GM19463 (cell line): ENCODE data around the gene SLC38A5.

ENCODE experiments used
- ATAC-seq: cut with Tn5 transposase; IDR thresholded peaks from one replicate; pipeline ENCODE4 v1.9.1; 2021; ENCODE audit warnings: mild to moderate bottlenecking, moderate library complexity; ENCODE audit not compliant: unreplicated experiment

The SLC38A5 gene

GRCh38 chrX:48492293-48492910, 22.3 kb upstream of the SLC38A5 start:
- no peak for ATAC-seq

DNA sequence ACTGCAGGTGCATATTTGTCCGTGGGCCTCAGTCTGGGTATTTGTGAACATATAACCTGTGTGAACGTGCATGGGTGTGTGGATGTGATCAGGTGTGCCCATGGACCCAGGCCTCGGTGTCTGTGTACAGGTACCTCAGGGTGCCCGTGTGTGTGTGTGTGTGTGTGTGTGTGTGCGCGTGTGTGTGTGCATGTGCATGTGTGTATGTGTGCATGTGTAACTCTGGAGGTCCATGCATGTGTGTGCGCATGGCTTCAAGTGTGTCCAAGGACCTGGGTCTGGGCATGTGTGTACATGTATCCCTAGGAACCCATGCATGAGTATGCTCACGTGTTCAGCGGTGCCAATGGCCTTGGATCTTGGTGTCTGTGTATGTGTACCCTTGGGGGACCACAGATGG, 21.7 kb upstream of the SLC38A5 start:
- ATAC-seq: no peak

GRCh38 chrX:48490661-48491060, 20.6 kb upstream of the SLC38A5 start:
- no peak for ATAC-seq

DNA sequence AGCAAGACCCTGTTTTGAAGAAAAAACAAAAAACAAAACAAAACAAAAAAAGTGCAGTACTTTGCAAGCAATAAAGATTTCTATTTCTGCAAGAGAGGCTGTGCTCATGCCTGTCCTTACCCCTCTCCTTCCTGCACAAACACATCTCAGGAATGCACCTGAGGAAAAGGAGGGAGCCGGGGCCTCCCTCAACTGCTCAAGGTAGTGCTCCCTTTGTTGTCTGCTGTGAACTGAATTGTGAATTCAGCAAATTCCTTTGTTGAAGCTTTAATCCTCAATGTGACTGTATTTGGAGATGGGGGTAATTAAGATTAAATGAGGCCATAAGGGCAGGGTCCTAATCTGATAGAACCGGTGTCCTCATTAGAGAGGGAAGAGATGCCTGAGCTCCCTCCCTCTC, 19.8 kb upstream of the SLC38A5 start:
- no peak for ATAC-seq

- no peak for ATAC-seq
Measured at GRCh38 chrX:48489296-48489695, 19.2 kb upstream of the SLC38A5 start.

DNA sequence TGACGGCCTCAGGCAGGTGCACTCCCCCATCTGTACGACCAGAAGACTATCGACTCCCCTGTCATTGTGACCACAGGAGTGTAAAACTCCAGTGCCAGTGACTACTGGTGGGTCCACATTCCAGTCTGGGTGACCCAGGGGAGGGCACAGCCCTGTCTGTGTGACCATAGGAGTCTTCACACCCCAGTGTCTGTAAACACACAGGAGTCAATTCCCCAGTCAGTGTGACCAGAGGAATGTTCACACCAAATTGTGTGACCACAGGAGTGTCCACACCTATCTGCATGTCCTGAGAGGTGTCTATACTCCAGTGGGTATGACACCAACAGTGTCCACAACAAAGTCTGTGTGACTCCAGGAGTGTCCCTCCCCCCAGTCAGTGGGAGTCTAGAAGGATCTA, 18.0 kb upstream of the SLC38A5 start:
- no peak for ATAC-seq

DNA sequence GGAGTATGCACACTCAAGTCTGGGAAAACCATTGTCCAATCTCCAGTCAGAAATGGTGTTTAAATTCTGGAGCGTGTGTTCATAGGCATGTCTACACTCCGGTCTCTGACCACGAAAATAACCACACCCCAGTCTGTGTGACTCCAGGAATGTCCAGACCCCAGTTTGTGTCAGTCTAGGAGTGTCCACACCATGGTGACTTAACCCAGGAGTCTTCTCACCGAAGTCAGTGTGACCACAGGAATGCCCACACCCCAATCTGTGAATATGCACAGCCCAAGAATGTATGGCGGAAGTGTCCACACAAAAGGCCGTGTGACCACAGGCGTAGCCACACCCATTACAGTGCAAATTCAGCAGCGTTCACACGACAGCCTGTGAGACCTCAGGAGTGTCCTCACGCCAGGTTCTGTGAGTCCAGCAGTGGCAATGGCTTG, 17.3 kb upstream of the SLC38A5 start:
- no peak for ATAC-seq

DNA sequence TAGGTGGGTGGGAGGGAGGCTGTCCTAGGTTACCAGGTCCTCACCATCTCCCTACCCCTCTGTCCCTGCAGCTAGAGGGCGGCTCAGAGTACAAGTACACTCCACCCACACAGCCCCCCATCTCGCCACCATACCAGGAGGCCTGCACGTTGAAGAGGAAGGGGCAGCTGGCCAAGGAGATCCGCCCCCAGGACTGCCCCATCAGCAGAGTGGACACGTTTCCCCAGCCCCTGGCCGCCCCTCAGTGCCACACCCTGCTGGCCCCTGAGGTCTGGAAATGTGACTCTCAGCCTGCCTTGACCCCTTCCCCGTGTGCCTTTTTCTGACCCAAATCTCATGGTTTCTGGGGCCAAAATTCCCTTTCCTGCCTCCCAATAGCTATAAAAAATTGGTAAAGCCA, 12.5 kb upstream of the SLC38A5 start:
- no peak for ATAC-seq

- no peak for ATAC-seq
Measured at GRCh38 chrX:48480583-48480982, 10.5 kb upstream of the SLC38A5 start.

DNA sequence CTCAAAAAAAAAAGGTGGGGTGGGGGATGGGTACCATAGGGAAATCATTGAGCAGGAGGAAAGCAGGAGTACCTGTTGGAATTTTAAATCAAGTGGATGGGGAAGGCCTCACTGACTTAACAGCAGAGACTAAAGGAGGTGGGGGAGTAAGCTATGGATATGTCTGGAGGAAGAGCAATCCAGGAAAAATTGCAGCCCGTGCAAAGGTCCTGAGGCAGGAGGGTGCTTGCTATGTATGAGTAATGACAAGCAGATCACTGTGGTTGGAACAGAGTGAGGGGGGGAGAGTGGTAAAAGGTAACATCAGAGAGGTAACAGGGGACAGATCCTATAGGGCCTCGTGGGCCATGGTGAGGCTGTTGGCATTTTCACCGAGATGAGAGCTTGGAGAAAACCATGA, 10.1 kb upstream of the SLC38A5 start:
- ATAC-seq: no peak

- no peak for ATAC-seq
Measured at GRCh38 chrX:48478806-48479205, 8.7 kb upstream of the SLC38A5 start.

- no peak for ATAC-seq
Measured at GRCh38 chrX:48477960-48478755, 8.1 kb upstream of the SLC38A5 start.

DNA sequence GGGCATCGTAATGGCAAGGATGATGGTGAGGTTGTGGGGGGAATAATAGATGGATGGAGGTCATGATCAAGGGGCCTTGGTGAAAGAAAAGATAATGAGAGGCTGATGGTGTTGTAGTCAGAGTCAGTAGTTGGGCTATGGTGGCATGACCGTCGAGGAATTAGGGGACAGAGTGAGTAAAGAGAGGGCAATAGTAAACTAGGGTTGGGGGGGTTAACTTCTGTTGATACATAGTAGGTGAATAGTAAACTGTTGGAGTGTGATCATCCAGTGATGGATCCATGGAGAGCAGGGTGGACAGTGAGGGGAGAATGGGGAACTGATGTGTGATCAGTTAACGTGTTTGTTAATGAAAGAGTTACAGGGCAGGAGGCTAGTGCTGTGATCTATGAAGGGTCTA, 6.9 kb upstream of the SLC38A5 start:
- no peak for ATAC-seq

DNA sequence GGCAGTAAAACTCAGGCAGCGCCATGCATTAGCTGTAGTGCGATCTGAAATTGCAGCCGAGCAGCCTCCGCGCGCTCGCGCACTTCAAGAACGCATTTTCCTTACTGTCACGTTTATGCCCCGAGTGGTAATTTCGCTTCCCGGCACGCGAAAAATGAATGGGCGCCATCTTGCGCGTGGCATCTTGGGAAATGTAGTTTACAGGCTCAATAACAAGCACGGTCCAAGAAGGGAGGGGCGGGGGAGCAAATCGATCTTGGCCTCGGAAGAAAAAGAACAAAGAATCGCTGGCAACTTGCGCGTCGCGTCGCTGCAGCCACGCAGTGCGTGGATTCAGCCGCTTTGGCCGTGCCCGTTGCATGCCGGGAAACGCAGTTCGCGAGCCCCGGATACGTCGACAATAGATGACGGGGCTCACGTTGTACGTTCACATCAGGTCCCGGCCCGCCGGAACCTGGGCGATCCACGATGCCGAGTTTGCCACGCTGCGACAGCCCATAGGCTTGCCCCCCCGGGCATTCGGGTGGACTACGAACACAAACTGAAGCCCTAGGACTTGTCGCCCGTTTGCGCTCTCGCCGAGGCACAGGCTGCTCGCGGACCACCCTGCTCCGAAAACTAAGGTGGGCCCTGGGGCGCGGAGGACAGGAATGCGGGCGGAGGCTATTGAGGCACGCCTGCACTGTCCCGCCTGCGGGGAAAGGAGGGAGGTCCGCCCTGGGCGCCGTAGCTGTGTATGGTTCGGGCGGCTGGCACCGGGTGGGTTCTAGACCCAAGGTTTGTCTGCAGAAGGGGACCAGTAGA, 5.9 kb upstream of the SLC38A5 start, which contains the start of gene FTSJ1:
TSS of gene FTSJ1 (plus strand) at position 426 of the 804 bp plus-strand sequence. CDS start 1,849 bp downstream, outside the sequence.
- ATAC-seq: peak; percentile 86

- no peak for ATAC-seq
Measured at GRCh38 chrX:48475296-48475695, 5.2 kb upstream of the SLC38A5 start.

GRCh38 chrX:48474581-48474980, 4.5 kb upstream of the SLC38A5 start:
- ATAC-seq: no peak

DNA sequence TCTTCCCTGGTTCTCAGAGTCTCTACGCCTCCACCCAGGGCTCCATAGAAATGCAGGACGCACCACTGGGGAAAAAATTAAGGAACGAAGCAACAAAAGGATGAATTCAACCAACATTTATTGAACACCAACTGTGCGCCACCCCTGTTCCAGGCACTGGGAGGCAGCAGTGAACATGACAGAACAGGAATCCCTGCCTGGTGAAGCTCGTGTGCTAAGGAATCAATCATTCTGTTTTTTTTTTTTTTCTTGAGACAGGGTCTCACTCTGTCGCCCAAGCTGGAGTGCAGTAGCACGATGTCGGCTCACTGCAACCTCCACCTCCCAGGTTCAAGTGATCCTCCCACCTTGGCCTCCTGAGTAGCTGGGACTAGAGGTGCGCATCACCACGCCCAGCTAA, 4.1 kb upstream of the SLC38A5 start:
- no peak for ATAC-seq

GRCh38 chrX:48473704-48473990, 3.6 kb upstream of the SLC38A5 start:
- no peak for ATAC-seq

GRCh38 chrX:48472851-48473703, 3.0 kb upstream of the SLC38A5 start:
- ATAC-seq: no peak

DNA sequence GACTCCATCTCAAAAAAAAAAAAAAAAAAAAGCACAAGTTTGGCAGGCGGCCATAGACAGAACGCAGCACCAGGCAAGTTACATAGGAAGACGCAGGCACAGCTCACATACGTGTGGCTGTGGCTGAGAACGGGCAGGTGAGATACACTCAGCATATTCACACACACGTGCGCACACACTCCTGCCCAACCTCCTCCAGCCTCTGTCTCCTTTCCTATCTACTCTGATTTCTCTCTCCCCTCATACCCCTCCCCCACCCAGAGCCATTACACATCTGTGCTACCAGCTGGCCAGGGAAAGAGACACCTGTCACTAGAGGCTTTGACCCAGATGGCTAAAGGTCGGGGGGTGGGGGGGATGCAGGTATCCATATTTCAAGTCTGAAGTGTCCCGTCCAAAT, 2.2 kb upstream of the SLC38A5 start:
- no peak for ATAC-seq

GRCh38 chrX:48471504-48471903, 1.4 kb upstream of the SLC38A5 start:
- no peak for ATAC-seq
